ENCODE measurements around the gene NFAM1.

NFAM1 gene

DNA sequence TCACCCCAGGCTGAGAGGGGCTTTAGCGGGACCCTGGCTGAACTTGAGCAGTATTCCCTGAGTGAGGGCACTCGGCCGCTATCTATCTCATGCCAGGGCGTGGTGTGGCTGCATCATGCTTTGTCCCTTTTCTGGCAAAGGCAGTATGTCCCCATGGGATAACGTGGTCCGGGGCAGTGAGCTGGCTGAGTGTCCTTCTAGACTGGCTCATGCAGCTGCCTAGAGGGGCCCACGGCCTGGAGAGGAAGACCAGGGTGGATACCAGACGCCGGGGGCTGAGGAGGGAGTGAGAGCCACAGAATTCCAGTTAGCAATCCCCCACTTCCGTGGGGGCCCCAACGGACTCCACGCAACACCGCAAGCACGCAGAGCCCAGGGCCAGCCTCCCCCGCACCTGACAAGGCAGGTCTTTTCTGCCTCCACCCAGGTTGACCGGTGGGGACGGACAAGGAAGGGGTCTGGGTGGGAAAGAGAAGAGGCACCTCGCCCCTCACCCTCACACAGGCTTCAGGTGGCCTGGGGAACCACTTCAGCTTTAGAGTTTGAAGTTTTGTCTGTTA, 15.5 kb downstream of the NFAM1 start:
- TF ChIP-seq, protein P1, sequence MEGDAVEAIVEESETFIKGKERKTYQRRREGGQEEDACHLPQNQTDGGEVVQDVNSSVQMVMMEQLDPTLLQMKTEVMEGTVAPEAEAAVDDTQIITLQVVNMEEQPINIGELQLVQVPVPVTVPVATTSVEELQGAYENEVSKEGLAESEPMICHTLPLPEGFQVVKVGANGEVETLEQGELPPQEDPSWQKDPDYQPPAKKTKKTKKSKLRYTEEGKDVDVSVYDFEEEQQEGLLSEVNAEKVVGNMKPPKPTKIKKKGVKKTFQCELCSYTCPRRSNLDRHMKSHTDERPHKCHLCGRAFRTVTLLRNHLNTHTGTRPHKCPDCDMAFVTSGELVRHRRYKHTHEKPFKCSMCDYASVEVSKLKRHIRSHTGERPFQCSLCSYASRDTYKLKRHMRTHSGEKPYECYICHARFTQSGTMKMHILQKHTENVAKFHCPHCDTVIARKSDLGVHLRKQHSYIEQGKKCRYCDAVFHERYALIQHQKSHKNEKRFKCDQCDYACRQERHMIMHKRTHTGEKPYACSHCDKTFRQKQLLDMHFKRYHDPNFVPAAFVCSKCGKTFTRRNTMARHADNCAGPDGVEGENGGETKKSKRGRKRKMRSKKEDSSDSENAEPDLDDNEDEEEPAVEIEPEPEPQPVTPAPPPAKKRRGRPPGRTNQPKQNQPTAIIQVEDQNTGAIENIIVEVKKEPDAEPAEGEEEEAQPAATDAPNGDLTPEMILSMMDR (IDR thresholded peaks at IDR 0.05; ENCODE audit: insufficient read depth, missing control alignments) = no peak
- DNase-seq (ENCODE audit: insufficient read length, low spot score) (no peak), FAIRE-seq (no peak)

DNA sequence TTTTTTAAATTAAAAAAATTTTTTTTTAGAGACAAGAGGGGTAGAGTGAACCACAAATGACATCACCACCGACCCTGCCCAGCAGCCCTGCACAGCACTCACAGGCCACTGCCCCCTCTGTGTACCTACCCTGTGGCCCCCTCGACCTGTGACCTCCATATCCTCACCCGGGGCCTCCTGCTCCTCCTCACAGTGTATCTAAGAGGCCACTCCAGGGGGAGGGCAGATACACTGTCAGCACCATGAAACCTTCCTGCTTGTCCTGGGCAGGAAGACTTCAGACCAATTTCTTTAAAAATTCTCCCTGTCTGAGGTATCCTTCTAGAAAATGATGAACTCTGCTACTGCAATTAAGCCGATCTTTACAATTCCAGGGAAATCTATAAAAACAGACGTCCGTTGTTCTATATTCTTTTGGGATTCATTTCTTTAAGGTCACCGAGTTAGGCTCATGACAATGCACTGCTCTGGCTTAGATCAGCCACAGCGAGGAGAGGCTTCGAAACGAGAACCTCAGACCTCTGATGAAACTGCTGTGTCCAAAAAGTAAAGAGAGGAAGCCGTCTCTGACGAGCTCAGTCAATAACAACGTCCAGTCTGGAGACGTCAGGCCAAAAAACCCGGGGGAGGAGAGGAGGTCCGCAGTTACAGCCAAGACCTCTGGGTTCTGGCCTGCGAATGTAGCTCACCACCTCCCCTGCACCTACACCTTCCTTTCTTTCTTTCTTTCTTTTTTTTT, 17.5 kb downstream of the NFAM1 start:
- TF ChIP-seq, protein P1 (IDR thresholded peaks at IDR 0.05; ENCODE audit: insufficient read depth, missing control alignments) = no peak
- FAIRE-seq (no peak), DNase-seq (ENCODE audit: insufficient read length, low spot score) (no peak)

DNA sequence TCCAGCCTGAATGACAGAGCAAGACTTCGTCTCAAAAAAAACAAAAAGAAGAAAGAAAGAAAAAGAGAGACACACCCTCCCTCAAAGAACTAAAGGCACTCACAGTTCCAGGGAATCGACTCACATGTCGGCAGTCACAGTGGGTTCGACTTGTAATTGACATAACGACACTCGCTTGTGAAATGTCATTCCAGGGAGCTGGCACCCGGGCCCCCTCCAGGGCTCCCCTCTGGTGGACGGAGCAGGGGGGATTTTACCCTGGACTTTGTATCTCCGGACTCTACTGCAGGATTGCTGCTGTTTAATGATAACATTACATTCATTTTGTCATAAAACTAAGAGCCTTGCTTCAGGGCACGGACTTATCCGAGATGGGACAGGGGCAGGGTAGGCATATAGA, 18.2 kb downstream of the NFAM1 start:
- DNase-seq (ENCODE audit: insufficient read length, low spot score) (no peak), FAIRE-seq (no peak)
- TF ChIP-seq, protein P1 (IDR thresholded peaks at IDR 0.05; ENCODE audit: insufficient read depth, missing control alignments) = no peak

DNA sequence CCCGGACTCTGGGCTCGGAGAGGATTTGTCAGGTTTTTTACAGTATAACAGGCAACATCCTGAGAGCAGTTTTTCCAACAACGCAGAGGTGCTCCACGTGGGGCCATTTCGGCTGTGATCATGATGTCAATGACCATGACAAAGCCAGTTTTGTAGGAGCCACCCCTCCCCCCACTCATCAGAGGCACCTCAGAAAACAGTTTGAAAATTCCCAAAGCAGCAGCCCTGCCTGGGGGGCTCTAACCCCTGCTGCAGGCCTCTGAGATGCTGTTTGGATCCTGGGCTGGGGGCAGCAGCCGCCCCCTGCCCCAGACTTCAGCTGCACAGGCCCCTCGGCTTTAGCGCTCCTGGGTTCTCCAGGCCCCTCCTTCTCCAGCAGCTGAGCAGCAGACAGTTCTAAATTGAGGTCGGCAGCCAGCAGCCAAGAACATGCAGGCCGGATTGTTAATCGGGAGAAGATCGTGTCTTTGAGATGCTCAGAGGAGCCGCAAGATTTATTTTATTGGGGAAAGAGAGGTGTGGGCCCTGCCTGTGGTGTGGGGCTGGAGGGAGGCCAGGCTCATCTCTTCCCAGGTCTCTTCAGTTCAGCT, 19.4 kb downstream of the NFAM1 start:
- DNase-seq (ENCODE audit: insufficient read length, low spot score) (no peak), FAIRE-seq (no peak)
- TF ChIP-seq, protein P1 (IDR thresholded peaks at IDR 0.05; ENCODE audit: insufficient read depth, missing control alignments) = no peak

DNA sequence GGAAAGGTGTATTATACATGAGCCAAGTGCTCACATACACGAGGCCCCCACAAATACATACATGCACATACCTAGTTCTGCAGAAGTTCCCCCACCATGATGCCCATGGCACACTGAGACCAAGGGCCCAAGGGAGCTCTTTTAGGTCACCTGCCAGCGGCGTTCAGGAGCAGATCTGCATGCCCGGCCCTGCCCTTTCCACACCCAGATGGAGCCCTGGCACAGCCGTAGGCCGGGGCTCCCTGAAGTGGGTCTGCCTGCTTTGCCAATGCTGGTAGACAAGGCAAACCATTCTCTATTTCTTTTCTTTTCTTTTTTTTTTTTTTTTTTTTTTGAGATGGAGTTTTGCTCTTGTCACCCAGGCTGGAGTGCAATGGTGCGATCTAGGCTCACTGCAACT, 21.5 kb downstream of the NFAM1 start:
- FAIRE-seq (no peak), DNase-seq (ENCODE audit: insufficient read length, low spot score) (no peak)
- TF ChIP-seq, protein P1 (IDR thresholded peaks at IDR 0.05; ENCODE audit: insufficient read depth, missing control alignments) = no peak

DNA sequence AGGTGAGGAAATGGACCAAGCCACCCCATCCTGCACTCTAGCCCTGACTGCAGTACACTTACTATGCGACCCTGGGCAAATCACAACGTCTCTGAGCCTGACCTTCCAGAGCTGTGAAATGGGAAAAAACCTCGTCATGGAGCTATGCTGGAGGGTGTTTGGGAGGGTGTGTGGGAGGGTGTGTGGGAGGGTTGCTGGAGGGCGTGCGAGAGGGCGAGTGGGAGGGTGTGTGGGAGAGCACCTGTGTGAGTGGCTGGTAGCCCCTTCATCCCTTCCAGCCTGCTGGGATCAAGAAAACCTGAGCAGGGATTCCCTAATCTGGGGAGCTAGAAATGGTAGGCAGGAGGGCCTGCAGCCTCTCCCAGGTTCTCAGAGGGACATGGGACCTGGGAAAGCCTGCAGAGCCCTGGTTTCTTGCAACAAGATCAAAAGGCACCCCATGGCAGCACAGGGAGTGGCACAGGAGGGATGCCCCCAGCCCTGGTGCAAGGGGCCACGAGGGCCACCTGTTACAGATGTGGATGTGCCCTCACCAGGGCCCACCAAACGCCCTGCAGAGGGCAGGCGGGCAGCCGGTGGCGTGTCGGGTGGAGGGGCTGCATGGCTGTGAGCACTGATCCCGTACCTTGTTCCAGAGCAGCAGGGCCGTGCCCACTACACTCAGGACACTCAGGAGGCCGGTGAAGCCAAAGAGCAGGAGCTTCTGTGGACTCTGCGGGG, 23.2 kb downstream of the NFAM1 start:
- TF ChIP-seq, protein P1 (IDR thresholded peaks at IDR 0.05; ENCODE audit: insufficient read depth, missing control alignments) = no peak
- FAIRE-seq (no peak), DNase-seq (ENCODE audit: insufficient read length, low spot score) (no peak)
